Smooth muscle cell (in vitro differentiated cells): Measurements from ENCODE around the gene RAB11A. TPM values are rescaled to one million over a fixed set of nuclear protein-coding genes. Genes with fewer than 3 reads are reported as not detected.

Experiments used
- DNase-seq: peaks from one replicate; lab custom pipeline; 2025; ENCODE audit not compliant: unreplicated experiment; lab: John Stamatoyannopoulos, UW
- H2AFZ ChIP-seq: fragments of 200-600 bp; sonication (generic); 2 replicates; pipeline ENCODE4 v1.6.0; 2016; ENCODE audit warnings: antibody characterized with exemption, low read depth, mild to moderate bottlenecking
- H3F3A ChIP-seq: fragments of 200-600 bp; sonication (generic); 2 replicates; pipeline ENCODE4 v1.6.0; 2017; ENCODE audit warnings: antibody characterized with exemption, low read depth
- H3K27ac ChIP-seq: fragments of 200-600 bp; sonication (generic); 2 replicates; pipeline ENCODE4 v1.5.1; 2016; ENCODE audit warnings: low read depth, mild to moderate bottlenecking
- H3K27me3 ChIP-seq: fragments of 200-600 bp; sonication (generic); 2 replicates; pipeline ENCODE4 v1.6.1; 2016; ENCODE audit warnings: low read depth, mild to moderate bottlenecking
- H3K36me3 ChIP-seq: fragments of 200-600 bp; sonication (generic); 2 replicates; pipeline ENCODE4 v1.5.1; 2016; ENCODE audit warnings: low read depth
- H3K4me1 ChIP-seq: fragments of 200-600 bp; sonication (generic); 2 replicates; pipeline ENCODE4 v1.5.1; 2016; ENCODE audit warnings: low read depth
- H3K4me2 ChIP-seq: fragments of 200-600 bp; sonication (generic); 2 replicates; pipeline ENCODE4 v1.6.0; 2016; ENCODE audit warnings: mild to moderate bottlenecking
- H3K4me3 ChIP-seq: fragments of 200-600 bp; sonication (generic); 2 replicates; pipeline ENCODE4 v1.5.1; 2016; ENCODE audit warnings: mild to moderate bottlenecking
- H3K79me2 ChIP-seq: fragments of 200-600 bp; sonication (generic); 2 replicates; pipeline ENCODE4 v1.6.0; 2016; ENCODE audit warnings: low read depth, mild to moderate bottlenecking
- H3K9ac ChIP-seq: fragments of 200-600 bp; sonication (generic); 2 replicates; pipeline ENCODE4 v1.6.0; 2016; ENCODE audit warnings: low read depth
- H3K9me3 ChIP-seq: fragments of 200-600 bp; sonication (generic); replicated peaks from 2 replicates; pipeline ENCODE4 v1.5.1; 2016; ENCODE audit warnings: low read depth
- H4K20me1 ChIP-seq: fragments of 200-600 bp; sonication (generic); 2 replicates; pipeline ENCODE4 v1.6.0; 2016; ENCODE audit warnings: low read depth
- WGBS: methylation state at CpG from one replicate; pipeline ENCODE4 v1.1.7; 2016; ENCODE audit warnings: low lambda C conversion rate; 5-methylcytosine and 5-hydroxymethylcytosine counted together
- polyA plus RNA-seq: library from polyadenylated mRNA; unstranded; fragments of >200 nt; fragmentation: Nextera tagmentation; extraction: Ambion mirVana; gene quantifications from 2 replicates; pipeline ENCODE4 v1.2.1, GENCODE V29; 2016
- total RNA-seq: library from RNA; depleted of rRNA; stranded (reverse); fragments of >200 nt; gene quantifications from 2 replicates; pipeline ENCODE4 v1.2.3, GENCODE V29; 2014
- TF ChIP-seq, protein P1 (sequence below): fragments of 200-600 bp; sonication (generic); IDR thresholded peaks from 2 replicates; pipeline ENCODE4 v1.5.1; 2017; ENCODE audit warnings: borderline replicate concordance, mild to moderate bottlenecking, antibody characterized with exemption; ENCODE audit not compliant: insufficient read depth, poor library complexity, severe bottlenecking

RAB11A gene
- total and polyA plus RNA-seq, 2 experiments from 2014 or later: 206 to 300 TPM

DNA sequence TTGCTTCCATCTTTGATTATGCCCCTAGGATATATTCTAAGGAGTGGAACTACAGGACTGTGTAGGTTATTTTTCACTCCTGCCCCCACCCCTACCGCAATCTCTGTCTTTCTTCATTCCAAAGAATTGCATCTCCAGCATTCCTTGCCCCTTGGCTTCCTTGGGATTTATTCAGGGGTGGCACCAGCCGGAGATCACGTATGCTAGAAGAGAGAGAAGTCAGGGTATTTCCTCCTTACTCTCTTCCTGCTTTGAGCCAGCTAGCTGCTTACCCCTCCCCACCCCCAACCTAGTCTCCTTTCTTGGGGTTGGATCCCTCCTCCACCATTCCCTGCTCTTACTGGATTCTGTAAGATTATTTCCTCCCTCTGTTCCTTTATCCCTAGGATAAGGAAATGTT, 42.2 kb upstream of the RAB11A start:
- Histone ChIP-seq H3K27ac (no peak overlapping the region), H3K9me3 (no peaks in the 10 kb centered on the region), H3K27me3 (no peaks in the 10 kb centered on the region), H3K79me2 (no peaks in the 10 kb centered on the region), H3K36me3 (no peaks in the 10 kb centered on the region), H2AFZ (no peak overlapping the region), H3K9ac (no peak overlapping the region), H3K4me3 (no peak overlapping the region), H3F3A (no peaks in the 10 kb centered on the region), H3K4me2 (no peak overlapping the region), H4K20me1 (no peaks in the 10 kb centered on the region), H3K4me1 (no peaks in the 10 kb centered on the region)
- WGBS: 62% methylated on average over 3 of the region's 3 CpGs
- TF ChIP-seq, protein P1, sequence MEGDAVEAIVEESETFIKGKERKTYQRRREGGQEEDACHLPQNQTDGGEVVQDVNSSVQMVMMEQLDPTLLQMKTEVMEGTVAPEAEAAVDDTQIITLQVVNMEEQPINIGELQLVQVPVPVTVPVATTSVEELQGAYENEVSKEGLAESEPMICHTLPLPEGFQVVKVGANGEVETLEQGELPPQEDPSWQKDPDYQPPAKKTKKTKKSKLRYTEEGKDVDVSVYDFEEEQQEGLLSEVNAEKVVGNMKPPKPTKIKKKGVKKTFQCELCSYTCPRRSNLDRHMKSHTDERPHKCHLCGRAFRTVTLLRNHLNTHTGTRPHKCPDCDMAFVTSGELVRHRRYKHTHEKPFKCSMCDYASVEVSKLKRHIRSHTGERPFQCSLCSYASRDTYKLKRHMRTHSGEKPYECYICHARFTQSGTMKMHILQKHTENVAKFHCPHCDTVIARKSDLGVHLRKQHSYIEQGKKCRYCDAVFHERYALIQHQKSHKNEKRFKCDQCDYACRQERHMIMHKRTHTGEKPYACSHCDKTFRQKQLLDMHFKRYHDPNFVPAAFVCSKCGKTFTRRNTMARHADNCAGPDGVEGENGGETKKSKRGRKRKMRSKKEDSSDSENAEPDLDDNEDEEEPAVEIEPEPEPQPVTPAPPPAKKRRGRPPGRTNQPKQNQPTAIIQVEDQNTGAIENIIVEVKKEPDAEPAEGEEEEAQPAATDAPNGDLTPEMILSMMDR: no peak
- no peak for DNase-seq

DNA sequence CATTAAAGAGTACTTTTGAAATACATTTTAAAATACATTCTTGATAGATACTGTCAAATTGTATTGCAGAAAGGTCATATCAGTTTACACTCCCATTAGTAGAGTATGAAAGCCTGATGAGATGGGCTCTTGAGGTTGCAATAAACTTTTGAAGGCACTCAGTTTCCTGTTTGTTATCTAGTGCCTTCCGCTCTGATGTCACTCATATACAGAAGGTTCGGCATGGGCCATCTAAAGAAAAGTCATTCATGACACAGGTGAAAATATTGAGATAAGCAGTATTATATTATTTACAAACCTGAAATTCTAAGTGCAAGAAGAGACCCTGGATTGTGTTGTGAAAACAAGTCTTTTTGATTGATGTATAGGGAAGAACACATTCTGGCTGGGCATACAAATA, 40.7 kb upstream of the RAB11A start:
- no peaks in the 10 kb centered on the region for H3K36me3 ChIP-seq
- no peak overlapping the region for H3K9ac ChIP-seq
- WGBS: 90% methylated on average over 2 of the region's 2 CpGs
- TF ChIP-seq, protein P1: no peak
- no peaks in the 10 kb centered on the region for H3K9me3 ChIP-seq
- H3K27ac ChIP-seq: no peak overlapping the region
- H3K79me2 ChIP-seq: no peaks in the 10 kb centered on the region
- no peak for DNase-seq
- no peaks in the 10 kb centered on the region for H3K27me3 ChIP-seq
- H3F3A ChIP-seq: peaks cover 10% of the 10 kb centered on the region
- H3K4me2 ChIP-seq: no peak overlapping the region
- H2AFZ ChIP-seq: no peak overlapping the region
- no peak overlapping the region for H3K4me3 ChIP-seq
- peaks cover 11% of the 10 kb centered on the region for H3K4me1 ChIP-seq
- no peaks in the 10 kb centered on the region for H4K20me1 ChIP-seq

DNA sequence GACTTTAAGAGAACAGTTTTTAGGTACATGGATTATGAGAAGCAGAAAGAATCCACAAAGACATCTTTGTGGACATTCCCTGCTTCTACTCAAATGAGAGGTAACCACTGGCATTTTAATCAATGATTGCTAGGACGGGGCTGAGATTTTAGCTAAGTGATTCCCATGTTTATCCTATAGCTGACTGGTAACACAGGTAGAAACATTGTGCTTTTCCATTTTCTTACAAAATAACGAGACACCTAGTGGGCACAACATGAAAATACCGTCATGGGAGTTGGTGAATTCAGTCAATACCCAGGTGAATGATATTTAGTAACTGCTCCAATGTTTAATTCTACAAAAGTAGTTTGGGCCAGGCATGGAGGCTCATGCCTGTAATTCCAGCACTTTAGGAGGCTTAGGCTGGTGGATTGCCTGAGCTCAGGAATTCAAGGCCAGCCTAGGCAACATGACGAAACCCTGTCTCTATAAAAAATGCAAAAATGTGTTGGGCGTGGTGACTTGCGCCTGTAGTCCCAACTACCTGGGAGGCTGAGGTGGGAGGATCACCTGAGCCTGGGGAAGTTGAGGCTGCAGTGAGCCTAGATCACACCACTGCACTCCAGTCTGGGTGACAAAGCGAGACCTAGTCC, 40.0 kb upstream of the RAB11A start:
- DNase-seq: no peak
- WGBS: 72% methylated on average over 7 of the region's 7 CpGs

More for the DNA sequence above, 40.0 kb upstream of the RAB11A start:
- no peaks in the 10 kb centered on the region for H3K9me3 ChIP-seq
- H3K4me3 ChIP-seq: no peak overlapping the region
- peaks cover 10% of the 10 kb centered on the region for H3F3A ChIP-seq
- no peaks in the 10 kb centered on the region for H3K79me2 ChIP-seq
- no peak overlapping the region for H3K4me2 ChIP-seq
- no peak overlapping the region for H3K27ac ChIP-seq
- no peak overlapping the region for H2AFZ ChIP-seq
- no peak overlapping the region for H3K9ac ChIP-seq
- peaks cover 11% of the 10 kb centered on the region for H3K4me1 ChIP-seq
- TF ChIP-seq, protein P1: peak; percentile 43
- H4K20me1 ChIP-seq: no peaks in the 10 kb centered on the region
- H3K27me3 ChIP-seq: no peaks in the 10 kb centered on the region
- H3K36me3 ChIP-seq: no peaks in the 10 kb centered on the region
